ENCODE results near the gene POU2F3. TPM values are rescaled to one million over a fixed set of nuclear protein-coding genes. Genes with fewer than 3 reads are reported as not detected.
A peak's percentile ranks its signal among the peaks of the same experiment; 100 is the strongest.

Gene POU2F3
- total and polyA plus RNA-seq, 2 of the 13 experiments (the other 11 are each of a cell fraction or from before 2014, with no cell fraction given), result not detected

- TF ChIP-seq THAP9 (CRISPR knock-in tag; IDR thresholded peaks at IDR 0.05; ENCODE audit: borderline replicate concordance) (peak; percentile 62; the same call in 1 of the 2 replicates), ZNF597 (CRISPR knock-in tag; IDR thresholded peaks at IDR 0.05) (no peak), ZNF547 (CRISPR knock-in tag; IDR thresholded peaks at IDR 0.05) (no peak), NR0B2 (CRISPR knock-in tag; IDR thresholded peaks at IDR 0.05) (peak; percentile 12; the same call in 1 of the 2 replicates), ZNF619 (CRISPR knock-in tag; IDR thresholded peaks at IDR 0.05) (no peak), ZFP41 (CRISPR knock-in tag; IDR thresholded peaks at IDR 0.05; ENCODE audit: borderline replicate concordance) (no peak), HNF1B (CRISPR knock-in tag; IDR thresholded peaks at IDR 0.05) (peak; percentile 91), ZNF646 (CRISPR knock-in tag; IDR thresholded peaks at IDR 0.05) (no peak), SP5 (CRISPR knock-in tag; IDR thresholded peaks at IDR 0.05; ENCODE audit: borderline replicate concordance, low read depth) (no peak), FOXK1 (CRISPR knock-in tag; IDR thresholded peaks at IDR 0.05; ENCODE audit: borderline replicate concordance, low read depth) (peak; percentile 59; the same call in 1 of the 2 replicates), CCAR2 (optimal IDR thresholded peaks at IDR 0.05; ENCODE audit: low read depth, low read length) (peak; percentile 90), REL (CRISPR knock-in tag; conservative IDR thresholded peaks at IDR 0.05) (peak; percentile 93), ZNF816 (CRISPR knock-in tag; IDR thresholded peaks at IDR 0.05; ENCODE audit: borderline replicate concordance) (no peak), ZNF839 (CRISPR knock-in tag; IDR thresholded peaks at IDR 0.05; ENCODE audit: borderline replicate concordance) (no peak), FOSL1 (CRISPR knock-in tag; IDR thresholded peaks at IDR 0.05; ENCODE audit: borderline replicate concordance) (no peak), BRD4 (CRISPR knock-in tag; IDR thresholded peaks at IDR 0.05) (peak; percentile 36)
These were observed 96.1 kb downstream of the POU2F3 start, which contains the start of gene ARHGEF12 (continued) for GRCh38 chr11:120335908-120336640.
